Measurements from ENCODE around the gene ELL. TPM values are rescaled to one million over a fixed set of nuclear protein-coding genes. Genes with fewer than 3 reads are reported as not detected.

Gene ELL
- total and polyA plus RNA-seq, 9 of the 15 experiments (the other 6 are each of a cell fraction or from before 2014, with no cell fraction given): 0.24 to 22.5 (median 4.1) TPM

DNA sequence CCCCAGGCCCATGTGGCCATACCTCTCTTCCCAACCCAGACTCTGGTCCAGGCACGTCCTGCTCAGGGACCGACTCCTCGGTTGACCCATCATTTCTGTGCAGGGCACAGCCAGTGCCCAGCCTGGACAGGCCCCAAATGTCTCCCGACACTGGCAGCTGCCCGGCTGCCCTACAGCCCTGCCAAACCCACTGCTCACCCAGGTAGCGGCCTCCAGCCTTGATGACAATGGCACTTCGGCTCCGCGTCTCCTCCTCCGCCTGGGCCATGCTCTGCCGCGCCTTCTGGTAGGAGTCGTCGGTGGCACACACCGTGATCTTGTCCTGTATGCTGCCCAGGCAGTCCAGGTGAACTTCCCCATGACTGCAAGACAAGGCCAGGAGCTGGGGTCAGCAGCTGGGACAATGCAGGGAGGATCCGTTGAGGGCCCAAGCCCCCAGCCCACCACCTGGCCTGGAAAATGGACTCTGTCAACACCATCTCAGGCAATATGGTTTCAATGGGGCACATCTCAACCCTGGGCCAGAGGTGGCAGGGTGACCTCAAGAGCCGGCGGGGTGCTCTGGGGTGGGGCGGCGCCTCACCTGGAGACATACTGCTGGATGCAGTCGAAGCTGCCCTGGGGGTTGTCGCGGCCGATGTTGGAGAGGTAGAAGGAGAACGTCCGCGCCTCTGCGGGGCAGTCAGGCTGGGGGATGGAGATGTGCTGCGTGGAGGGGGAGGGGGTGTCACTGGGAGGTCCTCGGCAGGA is 56.5 kb downstream of the ELL start:
- Histone ChIP-seq H3K9me3 (replicated peaks; ENCODE audit: control insufficient read depth, insufficient read depth, low read depth, low read length) (no peaks in the 10 kb centered on the region), H3K4me3 (no peak overlapping the region), H3K4me2 (ENCODE audit: insufficient read depth, low read length) (no peak overlapping the region), H3K36me3 (ENCODE audit: control insufficient read depth, insufficient read depth, low read length) (peaks cover 46% of the 10 kb centered on the region), H3K9me1 (ENCODE audit: control insufficient read depth, insufficient read depth, low read length) (peaks cover 17% of the 10 kb centered on the region), H3K9ac (ENCODE audit: insufficient read depth in 1 of 2, low read depth in 2 of 2, low read length in 2 of 2) (peak overlapping the region in 1 of 2 experiments; percentile 47; a peak in 2 of 4 replicates), H3K79me2 (ENCODE audit: control insufficient read depth, insufficient read depth, low read length) (peaks cover 27% of the 10 kb centered on the region), H2AFZ (ENCODE audit: low read depth, low read length) (no peak overlapping the region), H3K4me1 (replicated peaks in 1 of 2; ENCODE audit: control insufficient read depth in 2 of 2, insufficient read depth in 2 of 2, low read length in 2 of 2) (peaks cover 2 to 71% of the 10 kb centered on the region in 2 experiments; a peak in 4 of 5 replicates), H3K27ac (ENCODE audit: extremely low read depth, low read depth, low read length) (no peak overlapping the region), H3K27me3 (ENCODE audit: control insufficient read depth in 2 of 2, insufficient read depth in 2 of 2, low read length in 2 of 2) (no peaks in the 10 kb centered on the region), H4K20me1 (replicated peaks; ENCODE audit: control insufficient read depth, insufficient read depth, low read length) (peaks cover 37% of the 10 kb centered on the region)
- FAIRE-seq (no peak), ATAC-seq (no peak), DNase-seq (ENCODE audit: extremely low read depth in 1 of 4, low spot score in 3 of 4) (no peak)
- intact Hi-C loops (cut with micrococcal nuclease) (loop anchor here (5.0 kb wide), 1 partner anchor 212 kb away; no protein-coding TSS in a partner anchor), in situ Hi-C loops (cut with MboI) (loop anchor here (5.0 kb wide), 1 partner anchor 212 kb away; no protein-coding TSS in a partner anchor)
- 96% methylated on average over 26 of the region's 30 CpGs for WGBS (ENCODE audit: insufficient coverage, low coverage, missing lambda C conversion rate)
- no TSS peak for BruUV-seq (replicated peaks)
- no peak for TF ChIP-seq SAFB (IDR thresholded peaks at IDR 0.05; ENCODE audit: borderline replicate concordance, low read depth, low read length)
- TF ChIP-seq CREB5 (CRISPR knock-in tag; IDR thresholded peaks at IDR 0.05): no peak
- TF ChIP-seq ZNF431 (CRISPR knock-in tag; IDR thresholded peaks at IDR 0.05): no peak
- TF ChIP-seq STAT6 (CRISPR knock-in tag; IDR thresholded peaks at IDR 0.05): no peak
- TF ChIP-seq, protein P1, sequence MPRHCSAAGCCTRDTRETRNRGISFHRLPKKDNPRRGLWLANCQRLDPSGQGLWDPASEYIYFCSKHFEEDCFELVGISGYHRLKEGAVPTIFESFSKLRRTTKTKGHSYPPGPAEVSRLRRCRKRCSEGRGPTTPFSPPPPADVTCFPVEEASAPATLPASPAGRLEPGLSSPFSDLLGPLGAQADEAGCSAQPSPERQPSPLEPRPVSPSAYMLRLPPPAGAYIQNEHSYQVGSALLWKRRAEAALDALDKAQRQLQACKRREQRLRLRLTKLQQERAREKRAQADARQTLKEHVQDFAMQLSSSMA (CRISPR knock-in tag; IDR thresholded peaks at IDR 0.05): no peak
- TF ChIP-seq, protein P2, sequence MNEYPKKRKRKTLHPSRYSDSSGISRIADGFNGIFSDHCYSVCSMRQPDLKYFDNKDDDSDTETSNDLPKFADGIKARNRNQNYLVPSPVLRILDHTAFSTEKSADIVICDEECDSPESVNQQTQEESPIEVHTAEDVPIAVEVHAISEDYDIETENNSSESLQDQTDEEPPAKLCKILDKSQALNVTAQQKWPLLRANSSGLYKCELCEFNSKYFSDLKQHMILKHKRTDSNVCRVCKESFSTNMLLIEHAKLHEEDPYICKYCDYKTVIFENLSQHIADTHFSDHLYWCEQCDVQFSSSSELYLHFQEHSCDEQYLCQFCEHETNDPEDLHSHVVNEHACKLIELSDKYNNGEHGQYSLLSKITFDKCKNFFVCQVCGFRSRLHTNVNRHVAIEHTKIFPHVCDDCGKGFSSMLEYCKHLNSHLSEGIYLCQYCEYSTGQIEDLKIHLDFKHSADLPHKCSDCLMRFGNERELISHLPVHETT (CRISPR knock-in tag; conservative IDR thresholded peaks at IDR 0.05 in 1 of 2, IDR thresholded peaks at IDR 0.05 in 1 of 2): no peak
- TF ChIP-seq ZNF583 (CRISPR knock-in tag; IDR thresholded peaks at IDR 0.05): no peak
- TF ChIP-seq SAP30 (IDR thresholded peaks at IDR 0.05; ENCODE audit: borderline replicate concordance, insufficient read depth, low read depth, low read length, poor library complexity, severe bottlenecking): no peak
- no peak for TF ChIP-seq PCBP1 (IDR thresholded peaks at IDR 0.05; ENCODE audit: low read depth, low read length, poor library complexity, severe bottlenecking)
- POLR2A ChIA-PET: interaction anchor here (0.6 to 1.4 kb wide), 4 partner anchors 10 to 507 kb away, joined by 3 to 6 read pairs (median 3); no protein-coding TSS in a partner anchor
- CTCF ChIA-PET (ENCODE audit: low intra/inter-chr PET ratio): no interaction called here
